ENCODE measurements around the gene OR7A10.

OR7A10 gene

GRCh38 chr19:14830702-14831101, 18.0 kb downstream of the OR7A10 start:
- H2BK15ac ChIP-seq (replicated peaks; ENCODE audit: low read depth): no peak overlapping the region
- H3K56ac ChIP-seq (ENCODE audit: low read length): no peak overlapping the region
- H3K18ac ChIP-seq (ENCODE audit: low read length): no peak overlapping the region
- H2AK5ac ChIP-seq (ENCODE audit: low read length): no peak overlapping the region
- WGBS (ENCODE audit: extremely low coverage, insufficient coverage, low lambda C conversion rate): no CpG with 5 or more reads among the region's 4 CpGs
- no peak overlapping the region for H2BK120ac ChIP-seq (ENCODE audit: low read depth, low read length)
- no peak overlapping the region for H4K8ac ChIP-seq (ENCODE audit: low read depth, low read length)
- no peak overlapping the region for H2BK5ac ChIP-seq (ENCODE audit: low read length)
- no peaks in the 10 kb centered on the region for H3K4me1 ChIP-seq (ENCODE audit: control insufficient read depth, low read depth, low read length)
- no peak overlapping the region for H3K4me3 ChIP-seq (ENCODE audit: low read length)
- no peak overlapping the region for H3K4me2 ChIP-seq (ENCODE audit: low read length)
- no peak overlapping the region for H3K4ac ChIP-seq (ENCODE audit: low read depth, low read length)
- H3K36me3 ChIP-seq (ENCODE audit: control insufficient read depth, insufficient read depth, low read length): no peaks in the 10 kb centered on the region
- no peak overlapping the region for H4K5ac ChIP-seq (ENCODE audit: low read length)
- no peaks in the 10 kb centered on the region for H3K79me2 ChIP-seq (ENCODE audit: control insufficient read depth, insufficient read depth, low read length)
- H3K79me1 ChIP-seq (ENCODE audit: low read length): no peaks in the 10 kb centered on the region
- H3K23ac ChIP-seq (ENCODE audit: low read length): no peak overlapping the region
- DNase-seq: no peak
- no peaks in the 10 kb centered on the region for H3K27me3 ChIP-seq (ENCODE audit: insufficient read depth, low read length, poor library complexity)
- H3K27ac ChIP-seq (ENCODE audit: low read depth, low read length): no peak overlapping the region
- no peak overlapping the region for H3K9ac ChIP-seq (ENCODE audit: low read length)

- Histone ChIP-seq H3K27ac (ENCODE audit: low read depth, low read length) (no peak overlapping the region), H3K27me3 (ENCODE audit: insufficient read depth, low read length, poor library complexity) (no peaks in the 10 kb centered on the region), H3K4me3 (ENCODE audit: low read length) (no peak overlapping the region), H3K79me1 (ENCODE audit: low read length) (no peaks in the 10 kb centered on the region), H3K18ac (ENCODE audit: low read length) (no peak overlapping the region), H3K56ac (ENCODE audit: low read length) (no peak overlapping the region), H2BK15ac (replicated peaks; ENCODE audit: low read depth) (no peak overlapping the region), H3K4me1 (ENCODE audit: control insufficient read depth, low read depth, low read length) (no peaks in the 10 kb centered on the region), H3K23ac (ENCODE audit: low read length) (no peak overlapping the region), H3K4me2 (ENCODE audit: low read length) (no peak overlapping the region), H3K79me2 (ENCODE audit: control insufficient read depth, insufficient read depth, low read length) (no peaks in the 10 kb centered on the region), H2BK120ac (ENCODE audit: low read depth, low read length) (no peak overlapping the region), H2BK5ac (ENCODE audit: low read length) (no peak overlapping the region), H3K4ac (ENCODE audit: low read depth, low read length) (no peak overlapping the region), H4K5ac (ENCODE audit: low read length) (no peak overlapping the region), H3K9ac (ENCODE audit: low read length) (no peak overlapping the region), H3K36me3 (ENCODE audit: control insufficient read depth, insufficient read depth, low read length) (no peaks in the 10 kb centered on the region), H4K8ac (ENCODE audit: low read depth, low read length) (no peak overlapping the region), H2AK5ac (ENCODE audit: low read length) (no peak overlapping the region)
- DNase-seq: no peak
- 100% methylated on average over 1 of the region's 2 CpGs for WGBS (ENCODE audit: extremely low coverage, insufficient coverage, low lambda C conversion rate)
Measured at GRCh38 chr19:14826006-14826405, 22.7 kb downstream of the OR7A10 start.

- Histone ChIP-seq H3K18ac (ENCODE audit: low read length) (no peak overlapping the region), H2BK15ac (replicated peaks; ENCODE audit: low read depth) (no peak overlapping the region), H2AK5ac (ENCODE audit: low read length) (no peak overlapping the region), H3K27me3 (ENCODE audit: insufficient read depth, low read length, poor library complexity) (no peaks in the 10 kb centered on the region), H3K23ac (ENCODE audit: low read length) (no peak overlapping the region), H3K36me3 (ENCODE audit: control insufficient read depth, insufficient read depth, low read length) (no peaks in the 10 kb centered on the region), H3K56ac (ENCODE audit: low read length) (no peak overlapping the region), H4K5ac (ENCODE audit: low read length) (no peak overlapping the region), H3K4ac (ENCODE audit: low read depth, low read length) (no peak overlapping the region), H3K9ac (ENCODE audit: low read length) (no peak overlapping the region), H2BK5ac (ENCODE audit: low read length) (no peak overlapping the region), H3K79me1 (ENCODE audit: low read length) (no peaks in the 10 kb centered on the region), H3K4me2 (ENCODE audit: low read length) (no peak overlapping the region), H3K4me3 (ENCODE audit: low read length) (no peak overlapping the region), H3K4me1 (ENCODE audit: control insufficient read depth, low read depth, low read length) (no peaks in the 10 kb centered on the region), H3K27ac (ENCODE audit: low read depth, low read length) (no peak overlapping the region), H3K79me2 (ENCODE audit: control insufficient read depth, insufficient read depth, low read length) (no peaks in the 10 kb centered on the region), H4K8ac (ENCODE audit: low read depth, low read length) (no peak overlapping the region), H2BK120ac (ENCODE audit: low read depth, low read length) (no peak overlapping the region)
- no CpG with 5 or more reads among the region's 6 CpGs for WGBS (ENCODE audit: extremely low coverage, insufficient coverage, low lambda C conversion rate)
- no peak for DNase-seq
Measured at GRCh38 chr19:14821937-14822336, 26.8 kb downstream of the OR7A10 start.

- Histone ChIP-seq H3K18ac (ENCODE audit: low read length) (no peak overlapping the region), H3K79me2 (ENCODE audit: control insufficient read depth, insufficient read depth, low read length) (no peaks in the 10 kb centered on the region), H3K23ac (ENCODE audit: low read length) (no peak overlapping the region), H4K8ac (ENCODE audit: low read depth, low read length) (no peak overlapping the region), H3K4me2 (ENCODE audit: low read length) (no peak overlapping the region), H3K79me1 (ENCODE audit: low read length) (no peaks in the 10 kb centered on the region), H2BK5ac (ENCODE audit: low read length) (no peak overlapping the region), H3K4me3 (ENCODE audit: low read length) (no peak overlapping the region), H3K27me3 (ENCODE audit: insufficient read depth, low read length, poor library complexity) (no peaks in the 10 kb centered on the region), H3K9ac (ENCODE audit: low read length) (no peak overlapping the region), H3K36me3 (ENCODE audit: control insufficient read depth, insufficient read depth, low read length) (no peaks in the 10 kb centered on the region), H2BK15ac (replicated peaks; ENCODE audit: low read depth) (no peak overlapping the region), H3K56ac (ENCODE audit: low read length) (no peak overlapping the region), H2BK120ac (ENCODE audit: low read depth, low read length) (no peak overlapping the region), H3K4ac (ENCODE audit: low read depth, low read length) (no peak overlapping the region), H4K5ac (ENCODE audit: low read length) (no peak overlapping the region), H3K4me1 (ENCODE audit: control insufficient read depth, low read depth, low read length) (no peaks in the 10 kb centered on the region), H2AK5ac (ENCODE audit: low read length) (no peak overlapping the region), H3K27ac (ENCODE audit: low read depth, low read length) (no peak overlapping the region)
- DNase-seq: no peak
- 100% methylated on average over 1 of the region's 8 CpGs for WGBS (ENCODE audit: extremely low coverage, insufficient coverage, low lambda C conversion rate)
Measured at GRCh38 chr19:14818588-14818987, 30.1 kb downstream of the OR7A10 start.

GRCh38 chr19:14817052-14817451, 31.7 kb downstream of the OR7A10 start:
- H2AK5ac ChIP-seq (ENCODE audit: low read length): no peak overlapping the region

DNA sequence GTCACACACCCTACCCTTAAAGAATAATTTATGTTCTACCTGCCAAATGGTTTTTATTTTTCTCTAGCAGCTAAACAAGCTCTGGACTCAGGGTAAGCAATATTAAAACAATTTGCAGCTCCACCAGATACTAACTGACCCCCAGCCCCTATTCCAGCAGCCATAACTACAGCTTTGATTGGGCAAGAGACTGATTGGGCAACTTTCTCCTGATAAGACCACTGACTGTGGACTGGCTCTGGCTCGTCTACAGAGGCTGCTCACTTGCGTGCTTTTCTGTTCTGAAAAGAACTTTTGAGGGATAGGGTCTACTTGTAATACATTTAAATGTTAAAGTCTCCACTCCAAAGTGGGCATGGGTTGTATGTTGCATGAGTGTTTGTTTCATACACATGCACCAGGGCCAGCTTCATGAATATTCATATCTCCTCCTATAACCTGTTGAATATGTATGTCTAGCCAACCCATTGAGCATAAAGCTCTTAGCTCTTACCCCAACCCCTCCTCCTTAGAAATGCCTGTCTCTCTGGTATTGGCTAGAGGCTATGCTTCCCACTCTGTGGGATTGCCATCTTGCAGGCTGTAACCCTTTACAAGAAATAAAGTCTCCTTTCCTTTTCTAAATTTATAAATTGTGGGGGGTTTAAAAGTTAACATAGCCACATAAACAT, 33.6 kb downstream of the OR7A10 start:
- H2BK5ac ChIP-seq (ENCODE audit: low read length): no peak overlapping the region
- H4K5ac ChIP-seq (ENCODE audit: low read length): no peak overlapping the region
- no peak overlapping the region for H3K4me3 ChIP-seq (ENCODE audit: low read length)
- H2AK5ac ChIP-seq (ENCODE audit: low read length): no peak overlapping the region
- no peak overlapping the region for H2BK120ac ChIP-seq (ENCODE audit: low read depth, low read length)
- H3K4ac ChIP-seq (ENCODE audit: low read depth, low read length): no peak overlapping the region
- H3K27me3 ChIP-seq (ENCODE audit: insufficient read depth, low read length, poor library complexity): no peaks in the 10 kb centered on the region
- DNase-seq: no peak
- H3K79me1 ChIP-seq (ENCODE audit: low read length): no peaks in the 10 kb centered on the region
- H3K56ac ChIP-seq (ENCODE audit: low read length): no peak overlapping the region
- no peak overlapping the region for H3K9ac ChIP-seq (ENCODE audit: low read length)
- no peak overlapping the region for H4K8ac ChIP-seq (ENCODE audit: low read depth, low read length)
- H3K27ac ChIP-seq (ENCODE audit: low read depth, low read length): no peak overlapping the region
- H3K23ac ChIP-seq (ENCODE audit: low read length): no peak overlapping the region
- H2BK15ac ChIP-seq (replicated peaks; ENCODE audit: low read depth): no peak overlapping the region
- no peaks in the 10 kb centered on the region for H3K4me1 ChIP-seq (ENCODE audit: control insufficient read depth, low read depth, low read length)
- no peaks in the 10 kb centered on the region for H3K36me3 ChIP-seq (ENCODE audit: control insufficient read depth, insufficient read depth, low read length)
- H3K4me2 ChIP-seq (ENCODE audit: low read length): no peak overlapping the region
- no CpG with 5 or more reads among the region's 2 CpGs for WGBS (ENCODE audit: extremely low coverage, insufficient coverage, low lambda C conversion rate)
- H3K18ac ChIP-seq (ENCODE audit: low read length): no peak overlapping the region
- H3K79me2 ChIP-seq (ENCODE audit: control insufficient read depth, insufficient read depth, low read length): no peaks in the 10 kb centered on the region

More at GRCh38 chr19:14817052-14817451, 31.7 kb downstream of the OR7A10 start:
- no CpG with 5 or more reads among the region's 3 CpGs for WGBS (ENCODE audit: extremely low coverage, insufficient coverage, low lambda C conversion rate)
- no peak overlapping the region for H4K5ac ChIP-seq (ENCODE audit: low read length)
- no peaks in the 10 kb centered on the region for H3K27me3 ChIP-seq (ENCODE audit: insufficient read depth, low read length, poor library complexity)
- no peak overlapping the region for H3K23ac ChIP-seq (ENCODE audit: low read length)
- H3K9ac ChIP-seq (ENCODE audit: low read length): no peak overlapping the region
- no peak overlapping the region for H3K4me2 ChIP-seq (ENCODE audit: low read length)
- no peak overlapping the region for H3K56ac ChIP-seq (ENCODE audit: low read length)
- no peak overlapping the region for H3K27ac ChIP-seq (ENCODE audit: low read depth, low read length)
- no peak for DNase-seq
- H3K79me2 ChIP-seq (ENCODE audit: control insufficient read depth, insufficient read depth, low read length): no peaks in the 10 kb centered on the region
- no peak overlapping the region for H3K4me3 ChIP-seq (ENCODE audit: low read length)
- H2BK15ac ChIP-seq (replicated peaks; ENCODE audit: low read depth): no peak overlapping the region
- no peaks in the 10 kb centered on the region for H3K79me1 ChIP-seq (ENCODE audit: low read length)
- H2BK120ac ChIP-seq (ENCODE audit: low read depth, low read length): no peak overlapping the region
- no peaks in the 10 kb centered on the region for H3K36me3 ChIP-seq (ENCODE audit: control insufficient read depth, insufficient read depth, low read length)
- no peaks in the 10 kb centered on the region for H3K4me1 ChIP-seq (ENCODE audit: control insufficient read depth, low read depth, low read length)
- H4K8ac ChIP-seq (ENCODE audit: low read depth, low read length): no peak overlapping the region
- no peak overlapping the region for H3K18ac ChIP-seq (ENCODE audit: low read length)
- H3K4ac ChIP-seq (ENCODE audit: low read depth, low read length): no peak overlapping the region
- H2BK5ac ChIP-seq (ENCODE audit: low read length): no peak overlapping the region
